T-helper 9 cell (primary cell): Measurements from ENCODE around the gene CGAS.
A peak's percentile ranks its signal among the peaks of the same experiment; 100 is the strongest.
"Not testable (repeated sequence)": the region's sequence is repeated elsewhere in the genome, so short reads cannot be mapped to it uniquely, and the experiment has no call there.

Experiments
- DNase-seq: peaks from one replicate; pipeline ENCODE4 v3.0.0-alpha.2; 2020
- total RNA-seq, 2 donors: gene quantifications; one replicate each; lab custom pipeline; 2026; lab: John Stamatoyannopoulos, UW

Gene CGAS
- 44.4 to 45.7 reads per million in 2 donors for total RNA-seq

- DNase-seq: peak; percentile 72
Observed at GRCh38 chr6:73452107-73452461, at the start of gene CGAS. Gene CGAS (minus strand): TSS chr6:73452297. CDS start chr6:73452181, 116 bp downstream.

- no peak for DNase-seq
Observed at GRCh38 chr6:73497915-73498314, 45.8 kb upstream of the CGAS start.

- DNase-seq: no peak
Observed at GRCh38 chr6:73491377-73491776, 39.3 kb upstream of the CGAS start.

- no peak for DNase-seq
Observed at GRCh38 chr6:73487473-73487872, 35.4 kb upstream of the CGAS start.

- DNase-seq: no peak
Observed at GRCh38 chr6:73484438-73484837, 32.3 kb upstream of the CGAS start.

GRCh38 chr6:73481969-73482368 is 29.9 kb upstream of the CGAS start:
- no peak for DNase-seq

GRCh38 chr6:73477407-73477806 is 25.3 kb upstream of the CGAS start:
- no peak for DNase-seq

GRCh38 chr6:73476723-73477122 is 24.6 kb upstream of the CGAS start:
- DNase-seq: no peak

- no peak for DNase-seq
Observed at GRCh38 chr6:73471686-73472290, 19.7 kb upstream of the CGAS start.

GRCh38 chr6:73461537-73462350 is 9.6 kb upstream of the CGAS start, which contains the start of gene MTO1:
Gene MTO1 (plus strand): TSS chr6:73461737. CDS start chr6:73461855, 118 bp downstream.
- peak; percentile 73 for DNase-seq

- DNase-seq: no peak
Observed at GRCh38 chr6:73460056-73460455, 8.0 kb upstream of the CGAS start.

GRCh38 chr6:73459474-73459873 is 7.4 kb upstream of the CGAS start:
- not testable (repeated sequence) for DNase-seq

GRCh38 chr6:73455865-73456629 is 4.0 kb upstream of the CGAS start:
- DNase-seq: no peak

- peak; percentile 34 for DNase-seq
Observed at GRCh38 chr6:73451223-73452106, 632 bp downstream of the CGAS start.

- DNase-seq: no peak
Observed at GRCh38 chr6:73443555-73443954, 8.5 kb downstream of the CGAS start.

- DNase-seq: no peak
Observed at GRCh38 chr6:73435236-73435635, 16.9 kb downstream of the CGAS start.

GRCh38 chr6:73421534-73421933 is 30.6 kb downstream of the CGAS start:
- no peak for DNase-seq

- DNase-seq: no peak
Observed at GRCh38 chr6:73418081-73418741, 33.9 kb downstream of the CGAS start.

GRCh38 chr6:73413102-73413501 is 39.0 kb downstream of the CGAS start:
- DNase-seq: no peak

- DNase-seq: no peak
Observed at GRCh38 chr6:73409395-73409794, 42.7 kb downstream of the CGAS start.

GRCh38 chr6:73400656-73401055 is 51.4 kb downstream of the CGAS start:
- no peak for DNase-seq

GRCh38 chr6:73395875-73396274 is 56.2 kb downstream of the CGAS start:
- no peak for DNase-seq
